ENCODE data around the gene CCND3.
A peak's percentile ranks its signal among the peaks of the same experiment; 100 is the strongest.

CCND3 gene

GRCh38 chr6:41935685-41936072, 5.9 kb downstream of the CCND3 start:
- peak; percentile 26 for DNase-seq
- Histone ChIP-seq H3K4me3 (ENCODE audit: low read depth, low read length) (no peak overlapping the region), H3K27ac (peak overlapping the region; percentile 44), H3K27me3 (ENCODE audit: insufficient read depth, low read depth, severe bottlenecking) (no peaks in the 10 kb centered on the region), H3K9me3 (ENCODE audit: severe bottlenecking) (no peaks in the 10 kb centered on the region), H3K36me3 (peaks cover 87% of the 10 kb centered on the region)
- no peak for TF ChIP-seq CTCF (IDR thresholded peaks at IDR 0.05; ENCODE audit: low read depth, low read length)

- H3K9me3 ChIP-seq (ENCODE audit: severe bottlenecking): no peaks in the 10 kb centered on the region
Observed at GRCh38 chr6:41935193-41935574, 6.4 kb downstream of the CCND3 start.

GRCh38 chr6:41934278-41935192, 7.1 kb downstream of the CCND3 start:
- no peaks in the 10 kb centered on the region for H3K9me3 ChIP-seq (ENCODE audit: severe bottlenecking)
- H3K27ac ChIP-seq: peak overlapping the region; percentile 15
- no peak overlapping the region for H3K4me3 ChIP-seq (ENCODE audit: low read depth, low read length)
- DNase-seq: peak; percentile 22
- H3K36me3 ChIP-seq: peaks cover 92% of the 10 kb centered on the region
- no peaks in the 10 kb centered on the region for H3K27me3 ChIP-seq (ENCODE audit: insufficient read depth, low read depth, severe bottlenecking)
- TF ChIP-seq CTCF (IDR thresholded peaks at IDR 0.05; ENCODE audit: low read depth, low read length): no peak

More at GRCh38 chr6:41935193-41935574, 6.4 kb downstream of the CCND3 start:
- H3K27ac ChIP-seq: peak overlapping the region; percentile 15
- DNase-seq: peak; percentile 56
- no peak overlapping the region for H3K4me3 ChIP-seq (ENCODE audit: low read depth, low read length)
- no peaks in the 10 kb centered on the region for H3K27me3 ChIP-seq (ENCODE audit: insufficient read depth, low read depth, severe bottlenecking)
- H3K36me3 ChIP-seq: peaks cover 91% of the 10 kb centered on the region
- no peak for TF ChIP-seq CTCF (IDR thresholded peaks at IDR 0.05; ENCODE audit: low read depth, low read length)

GRCh38 chr6:41932378-41932777, 9.2 kb downstream of the CCND3 start:
- H3K4me3 ChIP-seq (ENCODE audit: low read depth, low read length): no peak overlapping the region
- H3K36me3 ChIP-seq: peaks cover 100% of the 10 kb centered on the region
- no peaks in the 10 kb centered on the region for H3K9me3 ChIP-seq (ENCODE audit: severe bottlenecking)
- no peak for TF ChIP-seq CTCF (IDR thresholded peaks at IDR 0.05; ENCODE audit: low read depth, low read length)
- DNase-seq: no peak
- no peak overlapping the region for H3K27ac ChIP-seq
- no peaks in the 10 kb centered on the region for H3K27me3 ChIP-seq (ENCODE audit: insufficient read depth, low read depth, severe bottlenecking)

GRCh38 chr6:41931792-41932191, 9.8 kb downstream of the CCND3 start:
- peaks cover 100% of the 10 kb centered on the region for H3K36me3 ChIP-seq
- H3K27me3 ChIP-seq (ENCODE audit: insufficient read depth, low read depth, severe bottlenecking): no peaks in the 10 kb centered on the region
- H3K9me3 ChIP-seq (ENCODE audit: severe bottlenecking): no peaks in the 10 kb centered on the region
- no peak overlapping the region for H3K27ac ChIP-seq
- TF ChIP-seq CTCF (IDR thresholded peaks at IDR 0.05; ENCODE audit: low read depth, low read length): no peak
- no peak overlapping the region for H3K4me3 ChIP-seq (ENCODE audit: low read depth, low read length)
- no peak for DNase-seq

All from WERI-Rb-1 (cell line).